Activated T-helper 17 cell treated with anti-CD3 and anti-CD28 coated beads, Interleukin-2, amount 50 U/mL, for 72 hours (primary cell): ENCODE measurements around the gene TSSK3. TPM values are rescaled to one million over a fixed set of nuclear protein-coding genes. Genes with fewer than 3 reads are reported as not detected.

Experiments used
- total RNA-seq, 2 donors: library from RNA; stranded (reverse); gene quantifications; one replicate each; pipeline ENCODE4 v1.2.3, GENCODE V29; 2022

The TSSK3 gene
- total RNA-seq, 2 donors from 2014 or later = 0.61 to 1.7 TPM

Other genes with a start within 250 kb of the TSSK3 start
- gene TXLNA, start 182.9 kb upstream of the TSSK3 start, total RNA-seq = 100 to 1,000 TPM in 1 of 2 donors, 10 to 100 TPM in 1; 68.4 to 102 TPM
- 10 to 100 TPM in 1 of 2 donors, 1 to 10 TPM in 1; 7.0 to 14.3 TPM for gene CCDC28B, start 161.9 kb upstream of the TSSK3 start, total RNA-seq
- gene IQCC, start 156.9 kb upstream of the TSSK3 start, total RNA-seq = 1 to 10 TPM; 3.4 to 5.5 TPM
- under 1 TPM; 0.28 to 0.37 TPM for gene DCDC2B, start 153.4 kb upstream of the TSSK3 start, total RNA-seq
- 10 to 100 TPM; 11.4 to 12.9 TPM for gene TMEM234, start 140.2 kb upstream of the TSSK3 start, total RNA-seq
- gene EIF3I, start 140.1 kb upstream of the TSSK3 start, total RNA-seq = 100 to 1,000 TPM; 203 to 303 TPM
- gene FAM167B, start 115.3 kb upstream of the TSSK3 start, total RNA-seq = 1 to 10 TPM in 1 of 2 donors, under 1 TPM in 1; 0.99 to 1.1 TPM
- 100 to 1,000 TPM; 228 to 323 TPM for gene LCK, start 111.3 kb upstream of the TSSK3 start, total RNA-seq
- 100 to 1,000 TPM; 171 to 199 TPM for gene HDAC1, start 70.5 kb upstream of the TSSK3 start, total RNA-seq
- gene MARCKSL1, start 26.3 kb upstream of the TSSK3 start, total RNA-seq = 10 to 100 TPM in 1 of 2 donors, 1 to 10 TPM in 1; 7.2 to 15.9 TPM
- gene FAM229A, start 54 bp upstream of the TSSK3 start, total RNA-seq = 10 to 100 TPM in 1 of 2 donors, 1 to 10 TPM in 1; 7.7 to 21.6 TPM
- gene BSDC1, start 31.9 kb downstream of the TSSK3 start, total RNA-seq = 10 to 100 TPM; 46.1 to 71.6 TPM
- not detected for gene ZBTB8B, start 102.5 kb downstream of the TSSK3 start, total RNA-seq
- under 1 TPM; 0.03 to 0.26 TPM for gene ZBTB8A, start 176.9 kb downstream of the TSSK3 start, total RNA-seq